A549 treated with DMSO at 1 μM for 4 hours (cell line): Measurements from ENCODE around the gene HSPBAP1. TPM values are rescaled to one million over a fixed set of nuclear protein-coding genes. Genes with fewer than 3 reads are reported as not detected.

Experiments used
- total RNA-seq: library from RNA; stranded (reverse); fragments of 200-300 nt; extraction: Qiagen RNA extraction; gene quantifications from 5 replicates; pipeline ENCODE4 v1.2.3, GENCODE V29; 2022; ENCODE audit warnings: low read depth

Gene HSPBAP1
- 5.5 to 6.9 TPM (median 6.3 TPM) in 5 replicates for total RNA-seq

GRCh38 chr3:122793568-122794416 is at the start of gene HSPBAP1:
HSPBAP1 (minus strand) TSS chr3:122793831; CDS start chr3:122793680, 151 bp downstream.

GRCh38 chr3:122794779-122795673 is 1.4 kb upstream of the HSPBAP1 start, which contains the start of gene SLC49A4:
SLC49A4 (plus strand) TSS chr3:122795069; CDS start chr3:122795193, 124 bp downstream.

Other genes with a start within 250 kb of the HSPBAP1 start
- 4.9 to 7.0 TPM (median 5.5 TPM) in 5 replicates for gene PARP9, start 229.5 kb downstream of the HSPBAP1 start, total RNA-seq
- gene DTX3L, start 229.5 kb downstream of the HSPBAP1 start, total RNA-seq, result 8.3 to 10.7 TPM (median 8.6 TPM) in 5 replicates
- gene PARP15, start 216.2 kb downstream of the HSPBAP1 start, total RNA-seq, result not detected in 5 replicates
- 10.4 to 12.2 TPM (median 11.0 TPM) in 5 replicates for gene PARP14, start 113.0 kb downstream of the HSPBAP1 start, total RNA-seq
- gene SLC49A4, start 1.2 kb upstream of the HSPBAP1 start, total RNA-seq, result 9.7 to 17.2 TPM (median 15.8 TPM) in 5 replicates
- 0.16 to 1.1 TPM (median 0.26 TPM) in 5 replicates for gene SEMA5B, start 233.9 kb upstream of the HSPBAP1 start, total RNA-seq